Activated naive CD8-positive, alpha-beta T cell treated with anti-CD3 and anti-CD28 coated beads, Interleukin-2, amount 50 U/mL, for 16 hours (primary cell): Measurements from ENCODE around the gene ADAT3.

Experiments used
- DNase-seq: peaks from one replicate; pipeline ENCODE4 v3.0.0-alpha.2; 2020; ENCODE audit warnings: low read depth, low spot score

ADAT3 gene

DNA sequence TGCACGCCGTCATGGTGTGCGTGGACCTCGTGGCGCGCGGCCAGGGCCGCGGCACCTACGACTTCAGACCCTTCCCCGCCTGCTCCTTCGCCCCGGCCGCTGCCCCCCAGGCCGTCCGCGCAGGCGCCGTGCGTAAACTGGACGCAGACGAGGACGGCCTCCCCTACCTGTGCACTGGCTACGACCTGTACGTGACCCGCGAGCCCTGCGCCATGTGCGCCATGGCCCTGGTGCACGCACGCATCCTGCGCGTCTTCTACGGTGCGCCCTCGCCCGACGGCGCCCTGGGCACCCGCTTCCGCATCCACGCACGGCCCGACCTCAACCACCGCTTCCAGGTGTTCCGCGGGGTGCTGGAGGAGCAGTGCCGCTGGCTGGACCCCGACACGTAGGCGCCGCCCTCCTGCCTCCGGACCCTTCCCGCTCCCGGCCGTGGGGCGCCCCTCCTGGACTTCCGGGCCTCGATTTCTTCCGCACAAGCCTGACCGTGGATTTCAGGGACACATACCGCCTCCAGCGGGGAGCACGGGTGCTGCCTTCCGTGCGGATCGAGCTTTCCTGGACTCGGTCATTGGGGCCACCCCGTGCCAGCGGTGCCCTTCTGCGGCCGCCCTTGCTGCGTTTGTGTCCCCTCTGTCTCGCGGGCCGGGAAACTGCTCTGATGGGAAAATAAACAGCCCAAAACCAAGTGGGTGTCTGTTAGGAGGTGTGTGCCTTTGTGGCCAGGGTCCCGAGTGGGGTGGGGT lies 7.7 kb downstream of the ADAT3 start:
- no peak for DNase-seq

DNA sequence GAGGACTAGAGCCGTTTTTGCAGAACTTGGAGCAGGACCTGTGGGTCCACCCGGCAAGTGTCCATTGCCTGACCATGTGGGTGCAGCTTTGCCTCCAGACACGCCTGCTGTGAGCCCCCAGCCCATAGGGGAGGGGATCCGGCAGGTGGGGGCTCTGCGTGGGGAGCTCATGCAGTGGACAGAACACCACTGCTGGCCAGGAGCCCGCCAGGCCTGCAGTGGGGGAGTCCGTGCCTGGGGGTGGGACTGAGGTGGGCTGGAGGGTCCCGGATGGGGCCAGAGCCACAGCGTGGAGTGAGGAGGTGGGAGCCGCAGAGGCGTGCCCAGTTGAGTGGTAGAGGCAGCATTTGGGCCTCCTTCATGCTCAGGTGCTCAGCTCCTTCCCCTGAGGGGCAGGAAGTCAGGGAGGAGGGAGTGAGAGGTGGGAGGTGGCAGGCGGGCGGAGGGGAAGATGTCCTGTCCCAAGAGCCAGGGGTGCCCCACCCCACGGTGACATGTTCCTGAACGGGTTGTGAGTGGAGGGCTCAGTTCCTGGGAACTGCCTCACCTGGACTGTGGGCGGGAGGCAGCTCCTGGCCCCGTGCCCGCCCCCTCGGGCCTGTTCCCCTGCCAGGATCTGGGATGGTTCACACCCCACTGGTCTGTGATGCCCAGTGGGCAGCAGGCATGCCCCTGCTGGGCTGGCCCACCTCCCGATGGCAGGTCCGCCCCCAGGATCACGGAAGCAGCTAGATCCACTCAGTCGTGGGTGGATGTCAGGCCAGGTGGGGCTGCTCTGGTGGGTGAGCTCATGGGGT lies 8.8 kb downstream of the ADAT3 start:
- no peak for DNase-seq

DNA sequence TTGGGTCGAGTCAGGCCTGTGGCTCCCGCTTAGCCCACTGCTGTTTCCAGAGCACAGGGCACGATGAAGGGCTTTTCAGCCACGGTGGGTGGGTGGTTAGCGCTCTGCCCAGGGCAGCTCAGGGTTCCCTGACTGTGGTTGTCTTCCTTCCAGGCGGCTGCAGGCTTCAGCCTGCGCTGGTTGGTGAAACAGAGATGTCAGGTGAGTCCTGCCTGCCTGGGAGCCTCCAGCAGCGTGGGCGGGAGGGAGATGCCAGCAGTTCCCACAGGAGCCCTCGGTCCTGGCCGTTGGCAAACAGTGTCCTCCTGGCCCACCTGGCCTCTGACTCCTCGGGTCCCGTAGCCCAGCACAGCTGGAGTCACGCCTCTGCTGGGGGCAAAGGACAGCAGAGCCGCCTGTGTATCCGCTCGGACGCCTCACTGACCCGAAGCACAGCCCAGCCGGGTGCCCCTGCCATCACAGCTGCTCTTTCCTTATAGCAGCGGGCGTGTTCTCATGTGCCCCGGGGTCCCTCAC lies 9.7 kb downstream of the ADAT3 start:
- DNase-seq, result no peak

DNA sequence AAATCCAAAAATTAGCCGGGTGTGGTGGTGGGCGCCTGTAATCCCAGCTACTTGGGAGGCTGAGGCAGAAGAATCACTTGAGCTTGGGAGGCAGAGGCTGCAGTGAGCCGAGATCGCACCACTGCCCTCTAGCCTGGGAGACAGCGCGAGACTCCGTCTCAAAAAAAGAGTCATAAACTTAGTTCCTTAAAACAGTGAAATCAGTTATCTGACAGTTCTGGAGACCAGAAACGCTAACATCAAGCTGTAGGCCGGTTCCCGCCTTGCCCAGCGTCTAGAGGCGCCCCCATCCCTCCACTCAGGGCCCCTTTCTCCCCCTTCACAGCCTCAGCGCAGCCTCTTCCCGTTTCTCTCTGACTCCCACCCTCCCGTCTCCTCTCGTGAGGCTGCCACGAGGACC lies 11.9 kb downstream of the ADAT3 start:
- no peak for DNase-seq

DNA sequence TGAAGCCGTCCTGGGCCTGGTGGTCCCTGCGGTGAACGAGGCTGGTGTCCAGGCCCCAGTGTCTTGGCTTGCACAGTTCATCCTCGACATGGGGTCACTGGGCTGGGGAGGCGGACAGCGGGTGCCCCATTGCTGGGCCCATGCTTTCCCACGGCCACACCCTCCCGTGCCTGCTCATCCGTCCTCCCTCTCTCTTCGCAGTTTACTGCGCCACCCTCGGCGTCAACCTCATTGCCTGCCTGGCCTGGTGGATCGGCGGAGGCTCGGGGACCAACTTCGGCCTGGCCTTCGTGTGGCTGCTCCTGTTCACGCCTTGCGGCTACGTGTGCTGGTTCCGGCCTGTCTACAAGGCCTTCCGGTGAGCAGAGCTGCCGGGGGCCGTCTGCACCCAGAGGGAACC lies 12.7 kb downstream of the ADAT3 start:
- no peak for DNase-seq

DNA sequence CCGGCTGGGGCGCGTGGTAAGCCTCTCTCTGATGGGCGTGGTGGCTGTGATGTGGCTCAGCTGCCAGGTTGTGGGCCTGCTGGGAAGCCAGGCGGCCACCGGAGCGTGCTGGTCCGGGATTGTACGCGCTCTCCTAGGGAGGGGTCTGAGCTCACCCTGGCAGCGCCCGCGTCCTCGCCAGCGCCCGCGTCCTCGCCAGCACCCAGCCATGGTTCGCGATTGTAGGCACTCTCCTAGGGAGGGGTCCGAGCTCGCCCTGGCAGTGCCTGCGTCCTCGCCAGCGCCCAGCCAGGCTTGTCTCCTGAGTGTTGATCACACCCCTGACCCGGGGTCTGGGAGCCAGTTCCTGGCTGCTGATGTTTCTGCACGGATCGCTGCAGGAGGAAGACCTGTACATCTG lies 13.8 kb downstream of the ADAT3 start:
- no peak for DNase-seq

DNA sequence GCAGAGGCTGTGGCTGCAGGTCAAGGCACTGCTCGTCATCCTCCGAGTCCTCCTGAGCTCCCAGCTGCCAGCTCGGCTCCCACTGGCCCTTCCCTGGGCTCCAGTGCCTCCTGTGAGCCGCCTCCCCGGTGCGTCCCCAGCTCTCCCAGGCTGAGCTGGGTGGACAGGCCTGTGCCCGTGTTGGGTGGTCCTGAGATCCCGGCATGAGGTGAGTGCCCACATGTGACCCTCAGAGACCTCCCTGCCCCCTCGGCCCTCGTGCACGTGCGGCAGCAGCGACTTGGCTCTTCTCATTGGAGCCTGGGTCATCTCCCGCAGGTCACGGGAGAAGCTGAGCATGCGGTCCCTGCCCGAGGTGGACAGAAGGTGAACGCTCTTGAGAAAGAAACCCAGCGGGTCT lies 15.4 kb downstream of the ADAT3 start:
- no peak for DNase-seq

DNA sequence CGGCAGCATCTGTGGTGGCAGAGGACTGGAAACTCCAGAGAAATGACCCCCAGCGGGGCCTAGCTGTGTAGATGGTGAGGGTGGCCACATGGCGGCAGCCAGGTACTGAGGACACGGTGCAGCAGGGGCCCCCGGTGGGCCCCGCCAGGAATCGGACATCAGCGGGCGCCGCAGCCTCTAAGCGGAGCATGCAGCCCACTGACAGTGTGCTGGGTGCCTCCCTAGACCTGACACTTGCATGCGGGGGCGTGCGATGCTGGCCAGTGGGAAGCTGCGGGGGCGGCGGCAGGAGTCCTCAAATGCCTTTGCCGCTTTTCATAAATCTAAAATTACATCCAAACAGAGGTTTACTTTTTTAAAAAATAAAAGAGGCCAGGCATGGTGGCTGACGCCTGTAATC lies 16.1 kb downstream of the ADAT3 start:
- no peak for DNase-seq

DNA sequence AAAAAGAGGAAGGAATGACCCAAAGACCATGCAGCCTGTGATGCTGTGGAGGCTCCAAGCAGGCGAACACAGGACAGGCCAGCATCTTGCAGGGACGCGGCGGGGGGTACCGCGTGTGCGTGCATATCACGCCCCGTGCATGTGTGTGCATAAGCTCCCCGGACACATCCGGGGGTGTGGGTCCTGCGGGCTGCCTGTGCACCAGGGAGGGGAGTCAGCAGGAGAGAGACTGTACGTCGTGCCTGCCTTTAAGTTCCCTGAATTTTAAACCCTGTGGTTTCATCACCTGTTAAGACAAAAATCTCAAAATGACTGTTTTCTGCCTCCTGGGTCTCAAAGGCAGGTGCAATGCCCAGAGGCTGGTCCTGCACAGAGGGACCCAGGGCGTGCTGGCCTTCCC lies 16.6 kb downstream of the ADAT3 start:
- no peak for DNase-seq

DNA sequence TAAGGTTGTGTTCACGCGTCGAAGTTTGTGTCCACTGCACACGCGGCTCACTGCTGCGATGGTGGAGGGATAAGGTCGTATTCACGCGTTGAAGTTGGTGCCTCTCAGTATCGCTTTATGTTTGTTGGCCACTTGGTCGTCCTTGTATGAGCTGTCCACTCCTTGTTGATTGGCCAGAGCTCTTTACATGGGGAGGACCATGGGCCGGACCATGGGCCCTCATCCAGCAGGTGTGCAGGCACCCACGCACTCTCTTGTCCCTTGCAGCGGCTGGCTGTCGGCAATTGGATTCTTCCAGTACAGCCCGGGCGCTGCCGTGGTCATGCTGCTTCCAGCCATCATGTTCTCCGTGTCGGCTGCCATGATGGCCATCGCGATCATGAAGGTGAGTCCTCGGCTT lies 17.6 kb downstream of the ADAT3 start:
- DNase-seq, result no peak

DNA sequence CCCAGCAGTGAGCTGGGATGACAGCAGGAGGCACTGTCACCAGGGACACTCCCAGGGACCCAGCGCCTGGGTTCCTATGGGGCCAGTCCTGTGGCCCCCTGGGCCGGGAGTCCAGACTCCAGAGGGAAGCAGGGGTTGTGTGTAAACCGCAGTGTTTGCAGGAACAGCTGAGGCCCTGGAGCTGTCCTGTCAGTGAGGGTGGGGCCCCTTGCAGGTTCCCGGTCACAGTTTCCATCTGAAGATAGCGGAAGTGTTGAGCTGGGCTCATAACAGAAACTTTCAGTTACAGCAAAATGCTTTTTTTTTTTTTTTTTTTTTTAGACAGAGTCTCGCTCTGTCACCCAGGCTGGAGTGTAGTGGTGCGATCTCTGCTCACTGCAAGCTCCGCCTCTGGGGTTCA lies 18.1 kb downstream of the ADAT3 start:
- no peak for DNase-seq

DNA sequence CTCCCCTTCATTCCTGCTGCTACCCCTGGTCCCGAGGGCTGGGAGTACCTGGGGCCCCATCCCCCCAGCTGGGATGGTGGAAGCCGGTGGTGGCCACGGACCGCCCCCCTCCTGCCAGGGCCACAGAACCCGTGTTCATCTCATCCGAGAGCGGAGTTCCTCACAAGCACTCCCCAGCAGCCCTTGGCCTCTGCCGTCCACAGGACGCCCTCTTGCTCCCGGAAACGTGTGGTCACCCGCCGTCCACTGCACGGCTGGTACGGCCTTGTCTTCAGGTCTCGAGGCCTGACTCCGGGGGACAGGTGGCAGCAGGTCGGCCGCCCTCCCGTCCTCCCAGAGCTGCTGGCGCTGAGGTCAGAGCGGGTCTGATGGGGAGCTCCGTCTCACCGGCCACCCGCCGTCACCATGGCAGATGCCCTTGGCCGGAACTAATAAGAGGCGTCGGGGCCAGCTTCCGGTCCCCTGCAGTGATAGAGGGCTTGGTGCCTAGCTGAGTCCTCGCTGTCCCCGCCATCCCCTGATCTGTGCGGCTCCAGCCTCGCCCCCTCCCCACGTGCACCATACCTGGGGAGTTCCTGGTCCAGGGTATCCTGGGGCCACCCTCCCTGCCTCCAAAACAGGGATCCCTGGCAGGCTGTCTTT lies 19.2 kb downstream of the ADAT3 start:
- no peak for DNase-seq

DNA sequence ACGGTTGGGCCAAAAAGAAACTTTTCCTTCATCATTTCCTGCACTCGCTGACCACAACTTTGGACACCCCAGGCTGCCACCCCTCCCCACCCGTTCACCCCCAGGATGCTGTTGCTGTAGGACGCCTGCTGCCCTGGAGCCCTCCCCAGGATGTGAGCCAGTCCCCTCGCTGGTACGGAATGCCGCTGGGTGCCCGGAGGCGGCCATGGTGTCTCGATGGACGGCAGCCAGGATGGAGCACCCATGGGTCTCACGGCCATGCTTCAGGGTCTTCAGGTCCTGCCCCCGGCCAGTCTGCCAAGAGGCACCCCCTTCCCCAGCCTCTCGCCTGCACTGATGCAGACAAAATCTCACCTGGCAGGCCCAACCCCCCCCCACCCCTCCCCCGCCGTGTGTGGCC lies 20.3 kb downstream of the ADAT3 start:
- no peak for DNase-seq

DNA sequence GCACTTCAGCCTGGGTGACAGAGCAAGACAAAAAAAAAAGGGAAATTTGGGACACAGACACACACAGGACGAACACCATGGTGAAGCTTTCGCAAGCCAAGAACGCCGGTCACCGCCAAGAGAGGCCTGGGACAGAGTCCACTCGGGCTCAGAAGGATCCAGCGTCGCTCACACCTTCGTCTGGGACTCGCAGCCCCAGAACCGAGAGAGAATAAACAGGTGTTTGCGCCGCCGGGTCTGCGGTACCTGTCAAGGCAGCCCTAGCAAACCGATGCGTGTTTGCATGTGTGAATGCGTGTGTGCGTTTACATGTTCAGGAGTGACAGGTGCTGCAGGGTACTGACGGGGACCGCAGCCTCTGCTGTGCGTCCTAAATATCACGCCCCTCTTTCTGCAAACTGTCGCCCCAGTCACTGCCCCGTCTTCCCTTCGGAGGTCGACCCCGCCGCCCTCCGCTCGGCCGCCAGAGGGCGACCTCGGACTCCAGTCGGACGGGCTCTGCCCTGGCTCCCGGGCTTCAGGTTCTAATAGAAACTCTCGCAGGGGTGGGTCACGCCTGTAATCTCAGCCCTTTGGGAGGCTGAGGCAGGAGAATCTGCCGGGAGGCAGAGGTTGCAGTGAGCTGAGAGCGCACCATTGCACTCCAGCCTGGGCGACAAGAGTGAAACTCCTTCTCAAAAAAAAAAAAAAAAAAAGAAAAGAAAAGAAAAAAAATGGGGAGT lies 24.0 kb downstream of the ADAT3 start:
- DNase-seq, result peak; percentile 50

DNA sequence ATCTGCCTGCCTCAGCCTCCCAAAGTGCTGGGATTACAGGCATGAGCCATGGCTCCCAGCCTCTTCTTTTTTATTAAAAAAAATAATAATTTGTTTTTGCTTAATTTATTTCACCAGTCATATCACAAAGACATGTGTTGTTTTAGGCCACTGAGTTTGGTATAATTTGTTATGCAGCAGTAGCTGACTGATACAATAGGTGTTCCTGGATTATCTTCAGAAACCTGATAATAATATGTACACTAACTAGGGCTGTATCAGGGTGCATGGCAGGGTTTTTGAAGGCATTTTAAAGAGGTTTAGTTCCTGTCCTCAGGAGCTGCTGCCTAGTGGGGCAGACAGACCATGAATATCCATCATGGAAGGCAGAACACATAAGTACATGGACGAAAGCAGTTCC lies 26.2 kb downstream of the ADAT3 start:
- DNase-seq, result no peak

DNA sequence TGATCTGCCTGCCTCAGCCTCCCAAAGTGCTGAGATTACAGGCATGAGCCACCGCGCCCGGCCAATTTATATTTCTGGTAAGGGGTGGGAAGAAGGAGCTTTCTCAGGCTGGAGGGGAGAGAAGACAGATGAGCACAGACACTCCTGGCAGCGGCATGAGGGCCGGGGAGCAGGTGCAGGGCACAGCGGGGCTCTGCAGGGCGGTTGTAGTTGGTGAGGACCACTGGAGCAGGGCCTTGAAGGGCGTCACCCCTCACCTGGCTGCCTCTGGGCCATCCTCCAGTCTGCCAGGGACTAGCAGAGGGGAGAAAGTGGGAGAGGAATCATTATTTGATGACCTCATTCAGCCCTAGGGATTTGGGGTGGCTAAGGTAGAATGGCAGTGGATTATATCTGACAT lies 27.2 kb downstream of the ADAT3 start:
- no peak for DNase-seq

DNA sequence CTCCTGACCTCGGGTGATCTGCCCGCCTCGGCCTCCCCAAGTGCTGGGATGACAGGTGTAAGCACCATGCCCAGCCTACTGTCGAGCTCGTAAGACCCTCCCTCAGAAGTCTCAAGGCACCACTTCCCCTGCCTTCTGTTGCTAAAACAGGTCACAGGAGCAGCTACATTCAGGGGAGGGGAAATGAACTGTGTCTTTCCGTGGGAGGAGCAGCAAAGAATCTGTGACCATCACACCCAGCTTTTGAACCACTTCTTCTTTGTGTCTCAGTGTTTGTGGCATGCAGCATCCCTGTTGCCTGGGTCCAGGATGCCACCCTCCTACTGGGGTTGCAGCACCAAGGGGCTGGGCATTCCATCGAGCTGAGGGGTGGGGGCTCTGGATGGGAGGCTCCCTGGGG lies 28.0 kb downstream of the ADAT3 start:
- DNase-seq, result no peak

DNA sequence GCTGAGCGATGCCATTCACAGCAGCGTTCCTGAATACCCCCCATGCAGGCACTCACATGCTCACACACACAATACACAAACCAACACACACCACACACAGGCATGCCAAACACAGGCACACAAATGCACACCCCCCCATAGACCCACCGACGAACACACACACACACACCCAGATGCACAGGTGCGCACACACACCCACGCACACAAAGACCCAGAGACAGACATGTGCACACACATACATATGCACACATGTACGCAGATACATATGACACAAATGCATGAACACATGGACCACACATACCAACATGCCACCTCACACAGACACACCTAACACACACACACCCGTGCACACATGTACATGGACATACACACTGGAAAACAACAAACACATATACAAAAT lies 28.7 kb downstream of the ADAT3 start:
- DNase-seq, result no peak

DNA sequence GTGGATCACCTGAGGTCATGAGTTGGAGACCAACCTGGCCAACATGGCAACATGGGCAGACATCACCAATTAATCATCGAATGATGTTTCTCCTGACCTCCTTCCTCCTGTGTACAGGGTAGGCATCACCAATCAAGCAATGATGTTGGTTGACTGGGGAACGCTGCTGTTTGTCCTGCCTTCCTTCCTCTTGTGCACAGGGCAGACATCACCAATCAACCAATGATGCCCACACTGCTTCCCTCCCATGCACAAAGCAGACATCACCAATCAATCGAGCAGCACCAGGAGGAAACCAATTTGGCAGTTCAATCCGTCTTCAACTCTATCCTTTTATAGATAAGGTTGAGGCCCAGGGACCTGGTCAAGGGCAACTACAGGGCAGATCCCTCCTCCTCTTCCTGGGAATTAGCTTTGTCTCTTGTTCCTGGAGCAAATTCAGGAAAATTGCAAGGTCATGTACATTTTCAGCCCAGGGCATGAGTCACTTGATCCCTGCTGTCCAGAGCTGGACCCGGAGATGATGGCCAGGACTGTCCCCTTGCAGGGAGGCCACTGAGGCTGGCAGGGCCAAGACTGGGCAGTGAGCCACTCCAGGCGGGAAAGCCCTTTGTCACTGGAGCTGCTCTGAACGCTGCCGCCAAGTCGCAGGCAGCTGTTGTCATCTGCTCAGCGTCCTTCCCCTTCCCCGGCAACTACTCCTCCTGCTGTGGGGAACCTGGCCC lies 30.4 kb downstream of the ADAT3 start:
- DNase-seq, result no peak

DNA sequence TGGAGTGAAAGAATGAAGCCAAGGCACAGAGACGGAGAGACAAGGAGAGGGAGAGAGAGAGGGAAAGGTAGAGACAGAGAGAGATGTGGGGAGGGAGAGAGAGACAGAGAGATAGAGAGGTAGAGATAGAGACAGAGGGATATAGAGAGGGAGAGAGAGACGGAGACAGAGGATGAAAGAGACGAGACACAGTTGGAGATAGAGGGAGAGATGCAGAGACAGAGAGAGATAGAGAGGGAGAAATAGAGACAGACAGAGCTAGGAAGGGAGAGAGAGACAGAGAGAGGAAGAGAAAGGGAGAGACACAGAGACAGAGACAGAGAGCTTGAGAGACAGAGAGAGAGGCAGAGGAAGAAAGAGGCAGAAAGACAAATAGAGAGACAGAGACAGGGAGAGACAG lies 31.2 kb downstream of the ADAT3 start:
- DNase-seq, result no peak

DNA sequence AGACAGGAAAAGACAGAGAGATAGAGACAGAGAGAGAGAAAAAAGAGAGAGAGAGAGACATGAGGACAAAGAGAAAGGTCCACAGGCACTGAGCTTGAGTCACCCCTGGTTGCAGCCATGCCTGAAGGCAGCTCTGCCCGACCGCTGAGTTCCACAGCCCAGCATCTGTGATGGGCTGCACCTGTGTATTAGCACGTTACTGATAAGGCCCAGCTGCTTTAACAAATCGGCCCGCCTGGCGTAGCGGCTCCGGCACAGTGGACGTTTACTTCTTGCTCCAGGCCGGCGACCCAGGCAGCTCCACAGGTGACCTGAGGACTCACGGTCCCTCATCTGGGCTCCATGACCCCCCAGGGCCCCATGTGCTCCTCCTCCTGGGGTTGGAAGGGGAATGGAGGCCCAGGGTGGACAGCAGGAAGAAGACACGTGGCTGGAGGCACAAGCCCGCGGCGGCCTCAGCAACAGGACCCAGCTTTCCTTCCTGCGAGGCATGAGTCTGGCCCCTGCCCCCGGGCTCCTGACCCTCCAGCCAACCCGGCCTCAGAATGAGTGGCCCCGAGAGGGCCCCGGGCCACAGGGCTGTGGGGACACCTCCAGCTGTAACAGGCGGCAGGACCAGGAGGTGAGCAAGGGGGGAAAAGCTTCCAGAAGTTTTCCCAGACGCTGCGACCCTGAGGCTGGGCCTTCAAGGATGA lies 31.9 kb downstream of the ADAT3 start:
- no peak for DNase-seq
